GM19452 (cell line): ENCODE measurements around the gene TNIP1.
A peak's percentile ranks its signal among the peaks of the same experiment; 100 is the strongest.

Experiments
- ATAC-seq: cut with Tn5 transposase; IDR thresholded peaks from one replicate; pipeline ENCODE4 v1.9.1; 2021; ENCODE audit not compliant: unreplicated experiment

Gene TNIP1, protein sequence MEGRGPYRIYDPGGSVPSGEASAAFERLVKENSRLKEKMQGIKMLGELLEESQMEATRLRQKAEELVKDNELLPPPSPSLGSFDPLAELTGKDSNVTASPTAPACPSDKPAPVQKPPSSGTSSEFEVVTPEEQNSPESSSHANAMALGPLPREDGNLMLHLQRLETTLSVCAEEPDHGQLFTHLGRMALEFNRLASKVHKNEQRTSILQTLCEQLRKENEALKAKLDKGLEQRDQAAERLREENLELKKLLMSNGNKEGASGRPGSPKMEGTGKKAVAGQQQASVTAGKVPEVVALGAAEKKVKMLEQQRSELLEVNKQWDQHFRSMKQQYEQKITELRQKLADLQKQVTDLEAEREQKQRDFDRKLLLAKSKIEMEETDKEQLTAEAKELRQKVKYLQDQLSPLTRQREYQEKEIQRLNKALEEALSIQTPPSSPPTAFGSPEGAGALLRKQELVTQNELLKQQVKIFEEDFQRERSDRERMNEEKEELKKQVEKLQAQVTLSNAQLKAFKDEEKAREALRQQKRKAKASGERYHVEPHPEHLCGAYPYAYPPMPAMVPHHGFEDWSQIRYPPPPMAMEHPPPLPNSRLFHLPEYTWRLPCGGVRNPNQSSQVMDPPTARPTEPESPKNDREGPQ

DNA sequence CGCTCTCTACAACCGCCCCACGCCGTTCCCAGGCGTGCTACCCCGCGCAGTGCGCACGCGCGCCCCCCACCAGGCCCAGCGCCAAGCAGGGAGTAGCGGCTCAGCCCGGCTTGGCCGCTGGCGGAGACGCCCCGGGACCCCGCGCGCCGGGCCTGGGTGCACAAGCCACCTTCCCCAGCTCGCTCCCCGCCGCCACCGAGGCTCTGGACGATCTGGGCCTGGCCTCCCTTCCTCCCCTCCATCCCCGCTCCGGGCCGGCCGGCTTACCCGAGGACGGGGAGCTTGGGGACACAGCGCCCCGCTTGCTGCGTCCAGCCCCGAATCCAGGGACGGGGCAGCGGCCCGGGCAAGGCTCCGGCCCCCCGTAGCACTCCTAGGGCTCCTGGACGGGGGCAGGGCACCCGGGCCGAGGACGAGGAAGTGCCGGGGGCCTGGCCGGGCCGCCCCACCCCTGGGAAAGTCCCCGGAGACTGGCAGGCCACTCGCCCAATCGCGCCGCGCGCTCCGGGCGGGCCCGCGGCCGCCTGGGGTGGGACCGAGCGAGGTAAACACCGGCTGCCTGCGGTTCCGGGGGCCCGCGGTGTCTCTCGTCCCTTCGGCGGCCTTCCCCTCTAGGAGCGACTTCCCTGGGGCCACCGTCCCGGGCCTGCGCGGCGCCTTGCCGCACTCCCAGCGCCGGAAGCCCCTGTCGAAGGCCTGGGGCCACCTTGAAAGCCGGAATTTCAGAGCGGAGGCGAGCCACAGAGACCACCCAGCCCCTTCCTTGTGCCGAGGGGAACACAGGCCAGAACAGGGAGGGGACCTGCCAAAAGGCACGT lies at the start of gene TNIP1:
Gene TNIP1 (minus strand): TSS at position 422 of the 818 bp plus-strand sequence. CDS start 15,939 bp downstream, outside the sequence.
- ATAC-seq = peak; percentile 78

DNA sequence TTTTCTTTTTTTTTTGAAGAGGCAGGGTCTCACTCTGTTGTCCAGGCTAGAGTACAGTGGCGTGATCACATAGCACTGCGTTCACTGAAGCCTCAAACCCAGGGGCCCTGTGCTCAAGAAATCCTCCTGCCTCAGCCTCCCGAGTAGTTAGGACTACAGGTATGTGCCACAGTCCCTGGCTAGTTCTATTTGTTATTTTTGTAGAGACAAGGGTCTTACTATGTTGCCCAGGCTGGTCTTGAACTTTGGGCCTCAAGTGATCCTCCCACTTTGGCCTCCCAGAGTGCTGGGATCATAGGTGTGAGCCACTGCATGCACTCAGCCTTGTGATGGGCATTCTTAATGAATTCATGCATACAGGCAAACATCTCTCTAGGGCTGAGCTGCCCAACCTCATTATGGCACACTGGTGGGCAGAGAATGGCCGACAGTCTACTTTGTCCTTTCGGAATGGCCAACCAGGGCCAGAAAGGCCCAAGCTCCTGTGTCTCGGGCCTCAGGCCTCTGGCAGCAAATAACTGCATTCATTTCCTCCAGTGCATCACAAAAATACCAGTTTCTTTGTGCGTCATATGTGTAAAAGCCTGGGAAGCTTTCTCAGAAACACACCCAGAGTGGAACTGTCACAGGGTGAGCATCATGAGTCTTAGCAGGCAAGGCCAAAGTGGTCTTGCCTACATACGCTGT lies 49.5 kb upstream of the TNIP1 start:
- no peak for ATAC-seq

DNA sequence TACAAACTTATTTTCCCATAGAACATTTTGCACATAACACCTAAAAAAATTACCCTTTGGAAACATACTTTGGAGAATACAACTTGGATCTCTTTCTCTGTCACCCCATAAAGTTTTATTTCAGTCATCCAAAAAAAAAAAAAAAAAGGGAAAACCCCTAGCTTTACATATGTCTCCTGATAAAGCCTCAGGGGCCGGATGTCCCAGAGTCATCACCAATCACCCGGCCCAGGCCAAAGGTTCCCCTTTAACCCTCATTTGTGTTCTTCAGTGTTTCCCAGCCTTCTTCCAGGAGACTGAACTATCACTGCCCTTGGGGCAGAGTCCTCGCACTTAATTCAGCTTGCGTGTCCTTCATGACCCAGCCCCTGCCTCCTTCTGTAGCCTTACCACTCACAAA lies 48.0 kb upstream of the TNIP1 start:
- no peak for ATAC-seq

GRCh38 chr5:151127926-151128325 lies 47.1 kb upstream of the TNIP1 start:
- no peak for ATAC-seq

- ATAC-seq = peak; percentile 38
Measured at GRCh38 chr5:151126199-151126645, 45.4 kb upstream of the TNIP1 start.

DNA sequence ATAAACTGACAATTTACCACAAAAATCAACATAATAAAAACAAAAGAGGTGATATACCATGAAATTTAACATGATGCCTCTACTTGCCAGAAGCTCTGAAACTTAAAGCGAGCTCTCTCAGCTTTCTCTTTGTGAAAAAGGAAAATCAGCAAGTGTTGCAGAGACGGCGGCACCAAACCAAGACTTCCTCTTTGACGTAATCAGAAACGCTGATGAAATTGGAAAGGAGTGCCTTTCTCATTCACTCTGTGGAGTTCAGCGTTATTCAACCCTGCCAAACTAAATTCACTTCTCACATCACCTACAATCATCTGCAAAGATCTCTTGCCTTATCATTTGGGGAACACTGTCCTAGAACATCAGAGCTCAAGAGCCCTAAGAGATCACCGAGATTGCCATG lies 44.6 kb upstream of the TNIP1 start:
- ATAC-seq = no peak

DNA sequence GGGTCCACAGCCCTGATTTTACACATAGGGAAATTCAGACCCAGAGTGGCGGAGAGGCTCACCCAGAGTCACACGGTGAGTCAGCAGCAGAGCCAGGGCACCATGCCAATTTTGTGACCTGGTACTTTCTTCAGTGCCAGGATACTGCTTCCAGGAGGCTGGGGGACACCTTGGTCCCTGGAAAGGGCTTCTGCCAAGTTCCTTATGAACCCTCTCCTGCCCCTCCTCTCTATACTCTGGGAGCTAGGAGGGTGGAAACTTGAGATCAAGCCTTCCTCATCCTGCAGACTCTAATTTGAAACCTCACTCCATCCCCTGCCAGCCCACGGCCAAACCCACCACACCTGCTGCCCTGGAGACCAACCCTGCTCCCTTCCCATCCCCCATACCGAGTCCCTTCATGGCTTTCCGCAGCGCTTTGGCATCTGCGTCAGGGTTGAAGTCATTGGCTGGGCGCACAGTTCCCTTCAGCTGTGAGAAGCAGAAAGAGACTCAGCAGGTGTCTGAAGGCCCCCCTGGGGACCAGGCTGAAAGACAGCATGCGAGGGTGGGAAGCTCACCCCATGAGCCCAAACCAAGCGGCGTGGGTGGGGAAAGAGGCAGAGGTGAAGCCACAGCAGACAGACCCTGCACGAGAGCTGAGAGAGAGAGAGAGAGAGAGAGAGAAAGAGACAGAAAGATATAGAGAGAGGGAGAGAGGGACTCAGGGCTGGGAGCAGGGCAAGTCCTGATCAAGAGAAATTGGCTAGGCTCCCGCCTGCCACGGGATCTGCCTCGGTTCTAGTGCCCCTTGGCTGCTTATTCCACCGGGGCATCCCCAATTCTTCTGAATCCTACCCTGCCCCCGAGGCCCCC lies 43.3 kb upstream of the TNIP1 start:
- ATAC-seq = peak; percentile 85

GRCh38 chr5:151122828-151123227 lies 42.0 kb upstream of the TNIP1 start:
- no peak for ATAC-seq

DNA sequence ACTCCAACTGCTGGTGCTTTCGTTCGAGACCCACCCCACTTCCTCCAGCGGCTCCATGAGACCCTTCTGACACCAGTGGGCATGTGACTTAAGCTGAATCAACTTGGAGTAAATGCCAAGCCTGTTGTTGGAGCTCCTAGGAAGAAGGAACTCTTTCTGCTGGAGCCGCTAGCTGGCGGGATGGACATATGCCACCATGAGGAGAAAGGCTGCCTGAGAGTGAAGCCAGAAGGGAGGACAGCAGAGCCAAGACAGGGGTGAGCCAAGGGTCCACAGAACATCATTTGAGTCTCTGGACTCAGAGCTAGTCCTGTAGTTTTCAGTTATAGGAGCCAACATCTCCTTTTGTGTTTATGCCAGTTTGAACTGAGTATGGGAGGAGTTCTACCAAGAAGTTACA lies 40.8 kb upstream of the TNIP1 start:
- no peak for ATAC-seq

- no peak for ATAC-seq
Measured at GRCh38 chr5:151121095-151121494, 40.3 kb upstream of the TNIP1 start.

GRCh38 chr5:151118913-151119575 lies 38.2 kb upstream of the TNIP1 start:
- ATAC-seq = no peak

GRCh38 chr5:151115272-151115905 lies 34.6 kb upstream of the TNIP1 start:
- ATAC-seq = no peak

- no peak for ATAC-seq
Measured at GRCh38 chr5:151113651-151114050, 32.8 kb upstream of the TNIP1 start.

GRCh38 chr5:151110992-151111391 lies 30.2 kb upstream of the TNIP1 start:
- ATAC-seq = no peak

DNA sequence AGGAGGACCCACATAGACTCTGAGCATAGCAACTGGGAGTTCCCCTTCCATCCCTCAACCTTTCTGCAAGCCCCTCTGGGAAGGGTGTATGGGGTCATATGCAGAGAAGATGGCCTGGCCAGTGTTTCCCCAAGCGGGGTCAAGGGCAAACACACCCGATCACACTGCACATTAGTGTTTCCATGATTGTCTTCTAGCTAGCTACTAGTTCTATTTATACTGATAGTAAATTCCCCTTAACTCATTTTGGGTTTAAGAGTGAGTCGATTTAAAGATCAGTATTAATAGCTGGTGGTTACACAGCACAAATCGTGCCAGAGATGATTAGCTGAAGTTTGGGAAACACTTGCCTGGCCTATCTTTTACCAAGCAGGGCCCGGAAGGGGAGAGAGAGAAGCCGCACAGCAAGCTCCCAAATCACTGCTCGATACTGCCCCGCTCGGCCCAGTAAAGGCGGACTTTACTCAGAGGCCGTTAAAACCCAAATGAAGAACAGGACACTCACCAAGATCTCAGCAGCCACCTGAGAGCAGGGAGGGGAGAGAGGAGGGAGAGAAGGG lies 29.4 kb upstream of the TNIP1 start:
- ATAC-seq = no peak

DNA sequence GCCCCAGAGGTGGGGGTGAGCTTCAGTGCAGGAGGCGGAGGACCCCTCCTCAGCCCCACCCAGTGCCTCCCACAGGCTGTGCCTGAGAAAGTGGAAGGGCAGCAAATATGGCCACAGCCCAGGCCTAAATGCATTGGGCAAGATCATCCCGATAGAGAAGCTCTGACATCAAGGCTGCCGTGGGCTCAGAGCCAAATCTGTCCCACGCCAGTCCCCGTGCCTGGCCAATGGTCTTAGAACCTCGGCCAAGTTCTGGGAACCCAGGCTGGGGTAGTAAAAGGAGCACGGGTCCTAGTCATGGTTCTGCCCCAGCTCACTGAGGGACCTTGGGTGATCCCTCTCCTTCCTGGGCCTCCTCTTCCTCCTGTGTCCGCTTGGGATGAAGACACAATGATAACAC lies 27.7 kb upstream of the TNIP1 start:
- ATAC-seq = no peak

- ATAC-seq = no peak
Measured at GRCh38 chr5:151107738-151108520, 27.1 kb upstream of the TNIP1 start.

DNA sequence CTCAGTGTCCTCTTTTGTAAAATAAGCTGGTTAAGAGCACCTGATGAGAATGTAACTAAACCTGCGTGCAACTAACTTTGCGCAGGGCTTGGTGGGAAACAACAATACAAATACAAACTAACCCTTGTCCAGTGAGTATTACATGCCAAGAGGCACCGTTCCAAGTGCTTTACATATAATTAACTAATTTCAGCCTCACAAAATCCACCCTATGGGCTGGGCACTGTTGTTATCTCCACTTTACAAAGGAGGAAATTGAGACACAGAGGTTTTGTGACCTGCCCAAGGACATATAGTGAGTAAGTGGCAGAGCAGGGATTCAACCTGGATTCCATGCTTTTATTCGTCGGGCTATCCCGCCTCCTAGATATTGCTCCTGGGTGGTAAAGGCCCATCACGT lies 26.2 kb upstream of the TNIP1 start:
- ATAC-seq = no peak
